ENCODE data around the gene SLAMF8. TPM values are rescaled to one million over a fixed set of nuclear protein-coding genes. Genes with fewer than 3 reads are reported as not detected.

Gene SLAMF8
- total and polyA plus RNA-seq, 2 of the 8 experiments (the other 6 are each of a cell fraction or from before 2014, with no cell fraction given), result not detected

- H2BK20ac ChIP-seq (ENCODE audit: low read length), result no peak overlapping the region
- no peak overlapping the region for H3K23ac ChIP-seq (ENCODE audit: insufficient read length)
- no peak overlapping the region for H4K5ac ChIP-seq (ENCODE audit: insufficient read length, low read depth, low read length)
- no peak overlapping the region for H3K56ac ChIP-seq (replicated peaks; ENCODE audit: insufficient read length, low read depth, low read length)
- no peak overlapping the region for H2BK12ac ChIP-seq (ENCODE audit: low read depth, low read length)
- TF ChIP-seq ASH2L (IDR thresholded peaks at IDR 0.05; ENCODE audit: low read length) (no peak), NRF1 (IDR thresholded peaks at IDR 0.05; ENCODE audit: low read depth, low read length) (no peak), RAD21 (IDR thresholded peaks at IDR 0.05 in 1 of 2, conservative IDR thresholded peaks at IDR 0.05 in 1 of 2; ENCODE audit: low read depth in 2 of 2, low read length in 2 of 2) (no peak), HDAC2 (IDR thresholded peaks at IDR 0.05; ENCODE audit: borderline replicate concordance in 1 of 2, low read depth in 2 of 2, low read length in 2 of 2) (no peak), JUND (IDR thresholded peaks at IDR 0.05; ENCODE audit: low read length) (no peak), EGR1 (IDR thresholded peaks at IDR 0.05; ENCODE audit: borderline replicate concordance, low read depth, low read length) (no peak), RFX5 (IDR thresholded peaks at IDR 0.05; ENCODE audit: borderline replicate concordance, low read depth, low read length) (no peak), KDM1A (IDR thresholded peaks at IDR 0.05; ENCODE audit: borderline replicate concordance, low read length) (no peak), POLR2A (IDR thresholded peaks at IDR 0.05; ENCODE audit: control extremely low read depth in 1 of 2, low read depth in 2 of 2, low read length in 2 of 2) (no peak), SP4 (IDR thresholded peaks at IDR 0.05; ENCODE audit: low read length) (no peak), CTBP2 (IDR thresholded peaks at IDR 0.05; ENCODE audit: borderline replicate concordance, insufficient read depth, insufficient read length, low read length) (no peak), POLR2AphosphoS5 (IDR thresholded peaks at IDR 0.05; ENCODE audit: low read depth, low read length) (no peak), SIX5 (IDR thresholded peaks at IDR 0.05; ENCODE audit: low read depth, low read length) (no peak)
- peaks cover 4% of the 10 kb centered on the region; the same call in 1 of the 2 replicates for H3K23me2 ChIP-seq (ENCODE audit: low read depth, low read length)
- no peaks in the 10 kb centered on the region; a peak in 1 of 8 replicates for H3K36me3 ChIP-seq (ENCODE audit: control insufficient read depth in 2 of 4, insufficient read depth in 4 of 4, low read length in 3 of 4)
- peaks cover 0 to under 1% (median 0%) of the 10 kb centered on the region in 4 experiments; a peak in 1 of 7 replicates for H3K27me3 ChIP-seq (replicated peaks in 1 of 4; ENCODE audit: control insufficient read depth in 3 of 4, extremely low read depth in 1 of 4, insufficient read depth in 3 of 4, low read length in 3 of 4)
- H2BK15ac ChIP-seq (ENCODE audit: low read length), result no peak overlapping the region
- no peak overlapping the region for H3K4me3 ChIP-seq (ENCODE audit: extremely low read depth in 1 of 4, insufficient read depth in 2 of 4, low read depth in 3 of 4, low read length in 4 of 4)
- CTCF ChIA-PET (ENCODE audit: partially characterized antibody), result interaction anchor here (0.8 to 6.2 kb wide), 8 partner anchors 9 to 574 kb away, joined by 3 to 38 read pairs (median 4); no protein-coding TSS in a partner anchor
- FAIRE-seq (no peak), DNase-seq (ENCODE audit: low read depth in 1 of 2, low spot score in 2 of 2) (no peak)
- no peak overlapping the region for H3K18ac ChIP-seq (ENCODE audit: extremely low read depth, low read length)
- no peaks in the 10 kb centered on the region for H3K79me2 ChIP-seq (ENCODE audit: control insufficient read depth in 1 of 2, insufficient read depth in 2 of 2, low read length in 2 of 2)
- POLR2A ChIA-PET (ENCODE audit: partially characterized antibody), result no interaction called here
- H4K20me1 ChIP-seq (replicated peaks in 1 of 2; ENCODE audit: control insufficient read depth in 1 of 2, insufficient read depth in 2 of 2, low read length in 2 of 2), result peaks cover 0 to 3% of the 10 kb centered on the region in 2 experiments
- H3K79me1 ChIP-seq (ENCODE audit: low read depth, low read length), result no peaks in the 10 kb centered on the region; the same call in 1 of the 2 replicates
- H3K27ac ChIP-seq (ENCODE audit: low read depth, low read length), result no peak overlapping the region
- H3K4ac ChIP-seq (replicated peaks; ENCODE audit: insufficient read length, low read depth, low read length), result no peak overlapping the region
- 88% methylated on average over 3 of the region's 3 CpGs; no CpG with 5 or more reads in 1 of the 2 experiments for WGBS, 2 experiments (ENCODE audit: extremely low coverage in 1 of 2, insufficient coverage in 1 of 2, insufficient read length in 1 of 2, insufficient replicate concordance in 2 of 2, low coverage in 1 of 2, low lambda C conversion rate in 2 of 2, missing lambda C conversion rate in 1 of 2)
- no peak overlapping the region for H2BK5ac ChIP-seq (ENCODE audit: low read depth, low read length)
- no peak overlapping the region for H2AK5ac ChIP-seq (ENCODE audit: low read depth, low read length)
- H2BK120ac ChIP-seq (replicated peaks; ENCODE audit: low read depth, low read length), result no peak overlapping the region
- H4K8ac ChIP-seq (ENCODE audit: extremely low read depth, insufficient read depth, low read length), result no peak overlapping the region
- no peak overlapping the region for H4K91ac ChIP-seq (replicated peaks; ENCODE audit: insufficient read length, low read length)
- no peak overlapping the region for H3K14ac ChIP-seq (ENCODE audit: insufficient read length)
- no peak overlapping the region for H3K4me2 ChIP-seq (ENCODE audit: insufficient read depth in 1 of 2, low read depth in 2 of 2, low read length in 2 of 2)
- H3K9ac ChIP-seq (replicated peaks in 1 of 4; ENCODE audit: extremely low read depth in 1 of 4, low read depth in 3 of 4, low read length in 3 of 4), result no peak overlapping the region
- no peak overlapping the region for H2AFZ ChIP-seq (ENCODE audit: low read length)
- no peaks in the 10 kb centered on the region for H3K9me3 ChIP-seq (ENCODE audit: insufficient read depth in 2 of 2, low read depth in 1 of 2, low read length in 1 of 2)
- H3K4me1 ChIP-seq (replicated peaks in 1 of 4; ENCODE audit: control insufficient read depth in 3 of 4, insufficient read depth in 4 of 4, low read length in 3 of 4), result peaks cover 2 to 17% (median 9%) of the 10 kb centered on the region in 4 experiments; a peak in 3 of 7 replicates
Measured at GRCh38 chr1:159786465-159786864, 40.2 kb upstream of the SLAMF8 start.
